Measurements from ENCODE around the gene PRDM16. TPM values are rescaled to one million over a fixed set of nuclear protein-coding genes. Genes with fewer than 3 reads are reported as not detected.

Gene PRDM16
- total RNA-seq, 4 donors from 2014 or later = 5.4 to 13.2 (median 7.7) TPM

DNA sequence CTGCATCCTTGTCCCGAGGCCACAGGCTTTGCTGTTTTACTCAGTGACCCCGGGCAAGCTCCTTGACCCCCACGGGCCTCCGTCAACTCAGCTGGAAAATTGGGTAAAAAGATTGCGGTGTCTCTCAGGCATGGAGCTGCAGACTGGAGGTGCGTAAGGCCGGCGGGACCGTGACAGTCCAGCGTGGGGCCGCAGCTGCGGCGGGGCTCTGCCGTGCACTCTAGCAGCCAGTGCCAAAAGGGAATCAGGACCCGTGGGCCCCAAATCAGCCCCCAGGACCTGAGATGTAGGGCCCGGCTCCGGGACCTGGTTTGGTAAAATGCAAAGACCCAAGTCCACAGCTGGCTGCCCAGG lies 158.3 kb downstream of the PRDM16 start:
- Histone ChIP-seq H3K36me3 (no peaks in the 10 kb centered on the region), H3K9me3 (no peaks in the 10 kb centered on the region), H3K4me3 (no peak overlapping the region), H3K27me3 (no peaks in the 10 kb centered on the region), H3K4me1 (peaks cover 0 to 12% (median 1%) of the 10 kb centered on the region in 4 donors), H3K27ac (no peak overlapping the region)
- DNase-seq = no peak
- TF ChIP-seq POLR2A (IDR thresholded peaks at IDR 0.05) = no peak
- TF ChIP-seq, protein P1, sequence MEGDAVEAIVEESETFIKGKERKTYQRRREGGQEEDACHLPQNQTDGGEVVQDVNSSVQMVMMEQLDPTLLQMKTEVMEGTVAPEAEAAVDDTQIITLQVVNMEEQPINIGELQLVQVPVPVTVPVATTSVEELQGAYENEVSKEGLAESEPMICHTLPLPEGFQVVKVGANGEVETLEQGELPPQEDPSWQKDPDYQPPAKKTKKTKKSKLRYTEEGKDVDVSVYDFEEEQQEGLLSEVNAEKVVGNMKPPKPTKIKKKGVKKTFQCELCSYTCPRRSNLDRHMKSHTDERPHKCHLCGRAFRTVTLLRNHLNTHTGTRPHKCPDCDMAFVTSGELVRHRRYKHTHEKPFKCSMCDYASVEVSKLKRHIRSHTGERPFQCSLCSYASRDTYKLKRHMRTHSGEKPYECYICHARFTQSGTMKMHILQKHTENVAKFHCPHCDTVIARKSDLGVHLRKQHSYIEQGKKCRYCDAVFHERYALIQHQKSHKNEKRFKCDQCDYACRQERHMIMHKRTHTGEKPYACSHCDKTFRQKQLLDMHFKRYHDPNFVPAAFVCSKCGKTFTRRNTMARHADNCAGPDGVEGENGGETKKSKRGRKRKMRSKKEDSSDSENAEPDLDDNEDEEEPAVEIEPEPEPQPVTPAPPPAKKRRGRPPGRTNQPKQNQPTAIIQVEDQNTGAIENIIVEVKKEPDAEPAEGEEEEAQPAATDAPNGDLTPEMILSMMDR (IDR thresholded peaks at IDR 0.05) = no peak

DNA sequence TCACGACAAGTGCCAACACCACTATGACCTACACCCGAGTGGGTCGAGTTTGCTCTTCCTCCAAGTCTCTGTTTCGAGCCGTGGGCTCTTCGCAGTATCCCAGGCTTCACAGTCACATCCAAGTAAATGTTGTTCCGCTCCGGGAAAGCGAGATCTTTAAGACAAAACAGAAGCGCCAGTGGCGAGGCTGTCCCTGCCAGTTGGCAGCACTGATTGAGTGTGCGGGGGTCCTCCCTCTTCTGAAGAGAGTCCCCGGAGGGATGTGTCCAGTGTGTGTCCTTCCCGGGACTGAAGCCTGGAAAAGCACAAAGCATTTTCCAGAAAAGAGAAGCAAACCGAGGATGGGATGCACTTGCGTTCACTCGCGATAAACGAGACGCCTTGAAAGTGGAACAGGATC lies 158.9 kb downstream of the PRDM16 start:
- Histone ChIP-seq H3K4me1 (peaks cover 0 to 6% (median 0%) of the 10 kb centered on the region in 4 donors), H3K27ac (no peak overlapping the region), H3K4me3 (no peak overlapping the region), H3K9me3 (no peaks in the 10 kb centered on the region), H3K27me3 (no peaks in the 10 kb centered on the region), H3K36me3 (no peaks in the 10 kb centered on the region)
- TF ChIP-seq, protein P1 (IDR thresholded peaks at IDR 0.05) = no peak
- TF ChIP-seq POLR2A (IDR thresholded peaks at IDR 0.05) = no peak
- no peak for DNase-seq

DNA sequence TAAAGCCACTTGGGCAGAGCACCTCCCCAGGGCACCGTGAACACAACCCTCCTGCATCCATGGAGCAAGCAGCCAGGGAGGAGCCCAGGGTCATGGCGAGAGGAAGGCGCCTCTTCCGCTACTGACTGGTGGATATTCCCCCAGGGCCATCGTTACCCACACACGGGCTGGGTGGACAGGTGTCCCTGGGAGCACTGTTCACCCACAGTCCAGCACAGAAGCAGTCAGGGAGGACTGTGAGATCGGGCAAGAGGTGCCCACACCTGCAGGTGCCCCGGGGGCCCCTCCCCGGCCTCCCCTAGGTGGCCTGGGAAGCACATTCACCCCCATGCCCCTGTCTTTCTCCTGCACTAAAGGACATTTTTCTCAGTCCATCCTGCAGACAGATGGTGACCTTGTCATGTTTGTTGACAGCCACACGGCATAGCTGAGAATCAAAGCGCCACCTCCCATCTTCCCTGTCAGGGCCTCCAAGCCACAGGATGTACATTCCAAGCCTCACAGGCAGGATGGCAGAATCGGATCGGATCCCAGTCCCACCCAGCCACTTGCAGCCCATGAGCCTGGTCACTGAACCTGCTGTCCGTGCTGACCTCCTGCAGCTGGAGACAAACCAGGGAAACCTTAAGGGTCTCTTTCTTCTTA lies 160.2 kb downstream of the PRDM16 start:
- no peaks in the 10 kb centered on the region for H3K9me3 ChIP-seq
- no peak overlapping the region for H3K4me3 ChIP-seq
- H3K36me3 ChIP-seq = no peaks in the 10 kb centered on the region
- TF ChIP-seq POLR2A (IDR thresholded peaks at IDR 0.05) = no peak
- TF ChIP-seq, protein P1 (IDR thresholded peaks at IDR 0.05) = no peak
- H3K27ac ChIP-seq = no peak overlapping the region
- no peaks in the 10 kb centered on the region for H3K27me3 ChIP-seq
- DNase-seq = no peak
- H3K4me1 ChIP-seq = no peaks in the 10 kb centered on the region

DNA sequence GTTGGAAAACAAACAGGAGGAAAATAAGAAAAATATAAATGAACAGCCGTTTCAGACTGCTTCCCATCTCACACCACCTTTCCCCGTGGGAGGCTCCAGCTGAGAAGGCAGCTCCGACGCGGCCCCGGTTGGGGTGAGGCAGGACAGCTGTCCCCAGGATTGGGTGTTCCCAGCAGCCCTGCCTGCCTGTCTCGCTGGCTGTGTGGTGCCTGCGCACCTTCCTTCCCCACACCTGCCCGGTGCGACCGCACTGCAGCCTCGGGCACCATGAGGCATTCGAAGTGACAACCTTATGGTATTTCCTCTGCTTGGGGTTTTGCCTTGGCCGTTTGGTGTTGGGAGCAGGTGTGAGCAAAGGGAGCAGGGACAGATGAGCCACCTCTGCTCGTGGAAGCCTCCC lies 161.6 kb downstream of the PRDM16 start:
- no peak overlapping the region for H3K4me3 ChIP-seq
- H3K9me3 ChIP-seq = no peaks in the 10 kb centered on the region
- no peaks in the 10 kb centered on the region for H3K36me3 ChIP-seq
- TF ChIP-seq POLR2A (IDR thresholded peaks at IDR 0.05) = no peak
- TF ChIP-seq, protein P1 (IDR thresholded peaks at IDR 0.05) = no peak
- no peak overlapping the region for H3K27ac ChIP-seq
- no peak for DNase-seq
- H3K27me3 ChIP-seq = no peaks in the 10 kb centered on the region
- no peaks in the 10 kb centered on the region for H3K4me1 ChIP-seq

DNA sequence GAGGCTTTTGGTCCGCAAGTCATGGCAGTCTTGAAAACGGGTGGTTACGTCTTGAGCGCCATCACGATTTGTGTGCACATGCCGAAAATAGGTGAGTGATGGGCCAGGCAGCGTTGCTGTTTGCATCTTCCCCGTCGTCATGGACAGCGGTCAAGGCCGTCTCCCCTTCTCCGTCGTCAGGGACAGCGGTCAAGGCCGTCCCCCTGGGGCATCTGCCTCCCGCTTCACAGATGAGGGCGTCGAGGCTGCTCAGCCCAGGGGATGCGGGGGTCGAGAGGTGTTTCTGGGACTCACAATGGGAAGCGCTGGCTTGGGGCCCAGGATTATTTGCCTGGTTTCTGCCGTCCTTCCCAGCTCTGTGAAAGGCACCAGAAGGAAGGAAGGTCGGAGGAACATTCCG lies 162.2 kb downstream of the PRDM16 start:
- TF ChIP-seq, protein P1 (IDR thresholded peaks at IDR 0.05) = no peak
- TF ChIP-seq POLR2A (IDR thresholded peaks at IDR 0.05) = no peak
- no peak overlapping the region for H3K27ac ChIP-seq
- no peaks in the 10 kb centered on the region for H3K4me1 ChIP-seq
- DNase-seq = no peak
- no peaks in the 10 kb centered on the region for H3K9me3 ChIP-seq
- H3K4me3 ChIP-seq = no peak overlapping the region
- no peaks in the 10 kb centered on the region for H3K27me3 ChIP-seq
- H3K36me3 ChIP-seq = no peaks in the 10 kb centered on the region

DNA sequence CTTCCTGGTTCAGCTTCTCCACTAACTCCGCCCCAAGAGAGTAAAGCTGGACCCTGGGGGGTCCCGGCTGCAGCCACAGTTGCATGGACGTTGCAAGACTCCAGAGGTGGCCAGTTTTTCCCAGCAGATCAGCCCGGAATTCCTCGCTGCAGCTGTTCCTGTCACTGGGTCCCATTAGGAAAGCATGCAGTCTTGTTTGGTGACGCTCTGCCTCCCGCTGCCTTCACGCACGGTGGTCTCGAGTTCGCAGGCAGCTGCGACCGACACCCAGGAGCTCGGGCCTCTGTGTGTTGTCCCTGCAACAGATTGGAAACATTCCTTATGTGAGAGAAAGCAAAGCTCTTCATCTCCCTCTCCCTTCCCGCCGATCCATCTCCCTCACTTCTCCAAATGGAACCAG lies 162.8 kb downstream of the PRDM16 start:
- no peaks in the 10 kb centered on the region for H3K9me3 ChIP-seq
- no peak for DNase-seq
- no peak overlapping the region for H3K27ac ChIP-seq
- H3K36me3 ChIP-seq = no peaks in the 10 kb centered on the region
- no peaks in the 10 kb centered on the region for H3K4me1 ChIP-seq
- H3K27me3 ChIP-seq = no peaks in the 10 kb centered on the region
- TF ChIP-seq, protein P1 (IDR thresholded peaks at IDR 0.05) = no peak
- no peak for TF ChIP-seq POLR2A (IDR thresholded peaks at IDR 0.05)
- H3K4me3 ChIP-seq = no peak overlapping the region
